ENCODE data around the gene IST1.
A peak's percentile ranks its signal among the peaks of the same experiment; 100 is the strongest.

Gene IST1

DNA sequence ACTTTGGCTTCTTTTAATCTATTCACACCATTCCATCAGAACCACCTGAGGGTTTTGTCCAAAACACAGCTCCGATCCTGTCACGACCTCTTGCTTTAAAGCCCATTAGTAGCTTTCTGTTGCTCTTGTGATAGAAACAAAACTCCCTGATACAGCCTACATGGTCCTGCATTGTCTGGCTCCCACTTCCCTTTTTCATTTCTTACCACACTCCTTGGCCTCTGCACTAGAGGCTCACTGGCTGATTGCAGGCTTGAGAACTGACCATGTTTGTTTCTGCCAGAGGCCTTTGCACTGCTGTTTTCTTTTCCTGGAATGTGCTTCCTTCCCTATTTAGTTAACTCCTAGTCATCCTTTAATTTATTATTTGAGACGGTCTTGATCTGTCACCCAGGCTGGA, 23.7 kb downstream of the IST1 start:
- DNase-seq: no peak

DNA sequence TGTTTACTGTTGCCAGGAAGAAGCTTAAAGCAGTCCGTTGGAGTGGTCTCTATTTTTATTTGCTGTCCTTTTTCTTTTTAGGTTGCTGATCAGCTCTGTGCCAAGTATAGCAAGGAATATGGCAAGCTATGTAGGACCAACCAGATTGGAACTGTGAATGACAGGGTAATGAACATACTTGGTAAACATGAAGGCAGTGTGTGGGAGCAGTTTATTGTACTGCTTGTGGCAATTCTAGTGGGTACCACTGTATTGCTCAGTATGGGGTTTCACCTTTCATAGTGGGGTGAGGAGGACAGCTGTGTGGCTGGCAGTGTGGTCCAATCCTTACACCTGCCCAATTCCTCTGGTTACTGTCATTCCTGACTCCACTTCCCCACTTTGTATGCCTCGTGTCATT, 25.3 kb downstream of the IST1 start:
- DNase-seq: no peak

DNA sequence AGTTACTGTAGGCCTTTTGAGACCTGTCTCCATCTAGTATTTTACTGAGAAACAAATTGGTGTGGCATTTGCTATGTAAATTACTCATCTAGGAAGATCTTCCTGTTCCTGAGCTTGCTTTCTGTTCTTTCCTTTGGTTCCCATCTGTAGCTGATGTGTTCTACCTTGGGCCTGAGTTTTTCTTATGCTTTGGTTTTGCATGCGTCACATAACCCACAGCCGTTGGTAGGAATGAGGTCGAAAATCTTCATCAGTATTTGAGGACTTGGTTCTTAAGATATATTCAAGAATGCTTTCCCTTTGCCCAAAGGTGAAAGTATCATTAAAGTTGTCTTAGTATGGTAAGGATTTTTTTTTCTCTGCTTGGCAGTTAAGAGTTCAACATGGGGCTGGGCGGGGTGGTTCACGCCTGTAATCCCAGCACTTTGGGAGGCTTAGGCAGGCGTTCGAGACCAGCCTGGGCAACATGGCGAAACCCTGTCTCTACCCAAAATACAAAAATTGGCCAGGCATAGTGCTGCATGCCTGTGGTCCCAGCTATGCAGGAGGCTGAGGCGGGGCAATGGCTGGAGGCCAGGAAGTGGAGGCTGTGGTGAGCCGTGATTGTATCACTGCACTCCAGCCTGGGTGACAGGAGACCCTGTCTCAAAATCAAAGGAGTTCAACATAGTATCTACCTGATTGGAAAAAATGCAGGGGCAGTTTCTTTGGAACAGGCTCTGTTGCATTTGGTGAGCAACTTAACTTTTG, 28.8 kb downstream of the IST1 start:
- no peak for DNase-seq

GRCh38 chr16:71924710-71925109, 29.4 kb downstream of the IST1 start:
- no peak for DNase-seq

DNA sequence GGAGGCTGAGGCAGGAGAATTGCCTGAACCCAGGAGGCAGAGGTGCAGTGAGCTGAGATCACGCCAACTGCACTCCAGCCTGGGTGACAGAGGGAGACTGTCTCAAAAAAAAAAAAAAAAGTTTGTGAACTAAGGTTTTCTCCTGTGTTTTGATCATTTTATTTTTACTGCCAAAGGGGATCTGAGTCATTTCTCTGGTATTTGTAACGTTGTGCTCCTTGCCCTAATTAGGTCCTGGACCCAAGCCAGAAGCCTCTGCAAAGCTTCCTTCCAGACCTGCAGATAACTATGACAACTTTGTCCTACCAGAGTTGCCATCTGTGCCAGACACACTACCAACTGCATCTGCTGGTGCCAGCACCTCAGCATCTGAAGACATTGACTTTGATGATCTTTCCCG, 32.1 kb downstream of the IST1 start:
- DNase-seq: no peak

- DNase-seq: no peak
These were observed 32.5 kb downstream of the IST1 start for GRCh38 chr16:71927787-71928186.

DNA sequence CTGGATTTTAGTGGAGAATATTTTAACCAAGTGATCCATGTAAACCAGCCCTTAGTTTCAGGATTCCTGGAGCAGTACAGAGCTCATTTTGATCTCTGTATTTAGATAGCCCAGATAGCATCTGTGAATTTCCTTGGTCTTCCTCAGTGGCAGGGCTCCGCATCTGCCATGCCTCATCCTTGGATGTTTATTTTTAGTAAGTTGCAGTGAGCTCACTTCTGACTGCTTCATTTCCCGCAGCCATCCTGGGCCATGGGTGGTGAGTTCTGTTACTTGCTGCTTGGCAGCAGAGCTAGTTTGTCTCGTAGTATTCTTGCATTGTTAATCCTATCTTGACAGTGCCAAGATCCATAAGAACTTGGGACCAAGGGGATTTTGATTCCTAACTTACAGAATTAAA, 33.7 kb downstream of the IST1 start:
- DNase-seq: no peak

- no peak for DNase-seq
These were observed 34.8 kb downstream of the IST1 start for GRCh38 chr16:71930013-71930563.

- no peak for DNase-seq
These were observed 35.7 kb downstream of the IST1 start for GRCh38 chr16:71931001-71931400.

- DNase-seq: no peak
These were observed 36.3 kb downstream of the IST1 start for GRCh38 chr16:71931599-71931998.

GRCh38 chr16:71933017-71933416, 37.7 kb downstream of the IST1 start:
- DNase-seq: no peak

- DNase-seq: peak; percentile 55
These were observed 38.8 kb downstream of the IST1 start for GRCh38 chr16:71933913-71934695.

DNA sequence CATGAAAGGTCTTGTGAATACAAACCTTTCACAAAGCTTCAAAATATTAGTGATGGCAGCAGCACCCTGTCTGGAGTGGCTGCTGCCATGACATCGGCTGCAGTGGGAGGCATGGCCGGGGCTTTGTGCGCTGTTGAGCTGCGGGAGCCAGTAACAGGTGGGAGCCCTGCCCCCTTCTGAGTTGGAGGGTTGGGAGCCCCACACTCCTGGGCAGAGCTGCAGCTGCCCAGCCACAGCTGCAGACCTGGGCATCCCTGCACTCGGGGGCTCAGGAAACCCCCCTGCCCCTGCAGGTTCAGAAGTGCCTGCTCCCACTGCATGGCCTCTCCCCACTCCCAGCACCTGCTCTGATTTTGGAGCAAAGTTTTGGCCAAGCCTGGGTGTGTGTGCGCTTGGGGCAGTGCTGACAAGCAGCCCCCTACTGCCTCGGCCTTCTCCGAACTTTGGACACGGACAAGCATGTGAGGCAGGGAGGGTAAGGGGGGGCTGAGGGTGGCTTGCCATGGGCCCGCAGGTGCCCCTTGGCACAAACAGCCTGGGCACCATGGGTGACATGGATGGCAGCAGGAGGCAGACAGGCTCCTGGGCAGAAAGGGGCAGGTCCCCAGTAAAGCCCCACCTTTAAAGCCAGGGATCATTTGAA, 42.7 kb downstream of the IST1 start:
- no peak for DNase-seq

GRCh38 chr16:71943887-71944286, 48.6 kb downstream of the IST1 start:
- DNase-seq: no peak

DNA sequence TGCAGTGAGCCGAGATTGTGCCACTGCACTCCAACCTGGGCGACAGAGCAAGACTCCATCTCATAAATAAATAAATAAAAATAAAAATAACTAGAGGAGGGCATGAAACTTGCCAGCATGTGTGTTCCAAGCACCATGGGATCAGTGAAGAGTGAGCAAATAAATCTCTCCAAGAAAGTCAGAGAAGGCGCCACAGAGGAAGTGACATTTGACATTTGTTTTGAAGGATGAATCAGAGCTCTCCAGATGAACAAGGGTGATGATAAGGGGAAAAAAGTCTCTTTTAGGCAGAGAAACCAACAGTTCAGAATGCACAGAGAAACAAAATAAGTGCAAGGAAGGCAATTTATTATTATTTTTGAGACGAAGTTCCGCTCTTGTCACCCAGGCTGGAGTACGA, 50.3 kb downstream of the IST1 start:
- DNase-seq: no peak

- DNase-seq: no peak
These were observed 57.5 kb downstream of the IST1 start for GRCh38 chr16:71952825-71953224.

- DNase-seq: no peak
These were observed 58.8 kb downstream of the IST1 start for GRCh38 chr16:71954180-71954579.

GRCh38 chr16:71954699-71955195, 59.4 kb downstream of the IST1 start:
- DNase-seq: no peak

DNA sequence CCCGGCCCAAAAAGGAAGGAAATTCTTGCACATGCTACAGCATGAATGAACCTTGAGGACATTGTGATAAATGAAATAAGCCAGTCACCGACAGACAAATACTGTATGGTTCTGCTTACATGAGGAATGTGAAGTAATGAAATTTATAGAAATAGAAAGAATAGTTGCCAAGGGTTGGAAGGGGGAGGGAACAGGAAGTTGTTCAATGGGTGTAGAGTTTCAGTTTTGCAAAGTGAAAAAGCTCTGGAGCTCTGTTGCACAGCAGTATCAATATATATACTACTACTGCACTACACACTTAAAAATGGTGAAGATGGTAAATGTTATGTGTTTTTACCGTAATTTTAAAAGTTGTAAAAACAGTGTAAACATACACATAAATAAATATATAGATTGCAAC, 61.2 kb downstream of the IST1 start:
- DNase-seq: no peak

DNA sequence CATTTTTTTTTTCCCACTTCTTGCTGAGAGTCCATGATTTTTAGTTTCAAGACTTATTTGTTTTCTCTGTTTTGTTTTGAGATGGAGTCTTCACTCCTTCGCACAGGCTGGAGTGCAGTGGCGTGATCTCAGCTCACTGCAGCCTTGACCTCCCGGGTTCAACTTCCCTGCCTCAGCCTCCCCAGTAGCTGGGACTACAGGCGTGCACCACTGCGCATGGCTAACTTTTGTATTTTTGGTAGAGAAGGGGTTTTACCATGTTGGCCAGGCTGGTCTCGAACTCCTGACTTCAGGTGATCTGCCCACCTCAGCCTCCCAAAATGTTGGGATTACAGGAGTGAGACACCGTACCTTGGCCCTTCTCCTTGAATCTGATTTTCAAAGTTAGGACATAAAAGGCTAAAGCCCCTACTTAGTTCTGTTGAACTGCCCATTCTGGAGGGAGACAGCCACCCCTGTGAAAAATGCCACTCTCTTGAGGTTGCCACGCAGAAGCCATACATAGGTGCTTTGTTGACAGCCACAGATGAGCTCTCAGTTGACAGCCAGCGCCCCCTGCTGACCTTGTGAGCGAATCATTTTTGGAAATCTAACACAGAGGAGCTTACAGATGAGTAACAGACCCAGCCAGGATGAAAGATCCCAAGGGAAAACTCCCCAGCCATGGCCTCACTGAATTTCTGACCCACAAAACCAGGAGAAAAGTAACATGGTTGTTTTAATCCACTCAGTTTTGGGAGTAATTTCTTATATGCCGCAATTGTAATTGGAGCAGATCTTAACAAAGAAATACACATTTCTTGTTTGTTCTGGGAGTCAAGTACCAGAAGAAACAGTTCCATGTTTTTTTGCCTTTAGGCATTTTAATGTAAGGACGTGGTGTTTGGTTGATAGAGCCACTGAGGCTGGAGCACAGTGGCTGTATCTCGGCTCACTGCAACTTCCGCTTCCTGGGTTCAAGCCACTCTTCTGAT, 66.0 kb downstream of the IST1 start:
- DNase-seq: peak; percentile 74

- DNase-seq: no peak
These were observed 68.0 kb downstream of the IST1 start for GRCh38 chr16:71963125-71963875.

Measured in retina (tissue), 1 donor.